HG02588 (cell line): ENCODE data around the gene THSD4.

Experiments used
- ATAC-seq: cut with Tn5 transposase; IDR thresholded peaks from one replicate; pipeline ENCODE4 v1.9.1; 2021; ENCODE audit warnings: mild to moderate bottlenecking, moderate library complexity; ENCODE audit not compliant: unreplicated experiment

Gene THSD4

DNA sequence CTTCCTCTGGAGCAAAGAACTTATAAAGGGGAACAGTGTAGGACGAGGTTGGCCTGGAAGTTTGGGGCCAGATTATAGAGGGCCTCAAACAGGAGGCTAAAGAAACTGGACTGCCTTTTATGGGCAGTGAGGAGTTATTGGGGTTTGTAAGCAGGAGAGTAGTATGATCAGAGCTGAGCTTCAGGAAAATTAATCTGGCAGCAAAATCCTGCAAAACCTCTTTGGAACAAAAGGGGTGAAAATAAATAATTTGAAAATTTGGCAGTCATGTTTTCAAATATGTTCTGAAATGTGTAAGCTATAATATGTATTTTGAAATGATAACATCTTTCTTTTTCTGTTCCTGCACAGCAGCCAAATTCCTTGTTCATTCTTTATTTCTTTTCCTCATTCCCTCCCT lies 164.9 kb downstream of the THSD4 start:
- no peak for ATAC-seq

GRCh38 chr15:71281256-71281655 lies 166.0 kb downstream of the THSD4 start:
- ATAC-seq, result no peak

DNA sequence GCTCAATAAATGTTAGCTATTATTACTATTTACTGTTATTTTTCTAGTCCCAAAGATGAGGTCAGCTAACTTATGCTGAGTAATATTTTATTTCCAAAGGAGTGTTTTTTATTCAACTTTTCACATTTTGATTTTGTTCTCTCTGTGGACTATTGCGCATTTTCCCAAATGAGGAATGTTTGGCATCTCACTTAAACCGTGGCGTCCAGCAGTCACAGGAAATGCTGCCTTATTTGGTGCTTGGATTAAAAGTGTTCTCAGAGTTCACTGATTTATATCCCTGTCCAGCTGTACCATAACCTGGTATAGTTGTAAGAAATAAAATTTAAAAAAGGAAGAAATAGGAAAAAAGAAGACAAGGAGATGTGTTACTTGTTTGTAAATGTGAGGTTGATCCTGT lies 166.8 kb downstream of the THSD4 start:
- no peak for ATAC-seq

DNA sequence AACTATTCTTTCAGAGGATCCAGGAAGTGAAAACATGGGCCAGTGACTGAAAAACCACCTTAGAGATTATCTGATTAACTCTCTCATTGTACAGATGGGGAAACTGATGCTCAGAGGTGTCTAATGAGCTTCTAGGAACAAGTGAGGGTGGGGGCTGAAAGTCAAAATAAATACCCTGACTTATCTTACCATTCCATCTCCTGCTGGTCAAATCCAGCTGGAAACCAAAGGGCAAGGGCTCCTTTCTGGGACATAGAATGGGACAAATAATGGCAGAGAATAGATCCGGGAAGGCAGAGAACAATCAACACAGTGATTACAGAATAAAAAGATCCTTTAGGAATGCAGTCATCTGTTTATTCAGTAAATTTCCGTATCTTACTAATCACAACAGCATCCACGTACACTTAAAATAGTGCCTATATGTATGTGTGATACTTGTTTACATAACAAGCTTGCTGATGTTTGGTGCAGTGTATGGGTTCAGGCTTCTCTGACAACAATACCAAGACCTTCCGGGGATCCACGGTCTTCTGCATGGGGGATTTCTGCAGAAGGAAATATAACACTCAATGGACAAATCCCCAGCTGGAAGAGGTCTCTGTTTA lies 173.2 kb downstream of the THSD4 start:
- no peak for ATAC-seq

- ATAC-seq, result no peak
Observed at GRCh38 chr15:71290002-71290401, 174.7 kb downstream of the THSD4 start.

DNA sequence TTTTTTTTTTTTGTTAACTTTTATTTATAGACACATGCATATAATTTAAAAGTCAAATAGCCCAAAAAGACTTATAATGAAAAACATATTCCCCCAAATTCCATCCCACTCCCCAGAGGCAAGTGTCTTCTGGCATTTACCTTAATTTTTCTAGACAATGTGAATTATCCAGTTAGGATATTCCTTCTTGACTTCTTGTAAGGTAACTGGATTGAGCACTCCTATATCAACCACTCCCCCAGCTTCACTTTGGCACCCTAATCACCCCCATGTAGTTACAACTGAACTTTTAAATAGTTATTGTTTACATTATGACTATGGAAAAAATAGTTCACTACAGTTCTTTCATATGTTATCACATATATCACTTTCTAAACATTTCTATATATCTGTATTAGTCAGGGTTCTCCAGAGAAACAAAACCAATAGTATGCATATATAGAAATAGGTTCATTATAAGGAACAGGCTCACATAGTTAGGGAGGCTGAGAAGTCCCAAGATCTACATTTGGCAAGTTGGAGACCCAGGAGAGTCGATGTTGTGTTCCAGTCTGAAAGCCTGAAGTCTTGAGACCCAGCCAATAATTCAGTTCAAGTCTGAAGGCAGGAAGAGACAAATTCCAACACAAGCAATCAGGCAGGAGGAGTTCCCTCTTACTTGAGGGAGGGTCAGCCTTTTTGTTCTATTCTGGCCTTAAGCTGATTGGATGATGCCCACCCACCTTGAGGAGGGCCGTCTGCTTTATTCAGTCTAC lies 175.8 kb downstream of the THSD4 start:
- no peak for ATAC-seq

GRCh38 chr15:71291723-71292122 lies 176.5 kb downstream of the THSD4 start:
- ATAC-seq, result no peak

GRCh38 chr15:71293723-71294122 lies 178.5 kb downstream of the THSD4 start:
- no peak for ATAC-seq

- ATAC-seq, result no peak
Observed at GRCh38 chr15:71294251-71294910, 179.1 kb downstream of the THSD4 start.

DNA sequence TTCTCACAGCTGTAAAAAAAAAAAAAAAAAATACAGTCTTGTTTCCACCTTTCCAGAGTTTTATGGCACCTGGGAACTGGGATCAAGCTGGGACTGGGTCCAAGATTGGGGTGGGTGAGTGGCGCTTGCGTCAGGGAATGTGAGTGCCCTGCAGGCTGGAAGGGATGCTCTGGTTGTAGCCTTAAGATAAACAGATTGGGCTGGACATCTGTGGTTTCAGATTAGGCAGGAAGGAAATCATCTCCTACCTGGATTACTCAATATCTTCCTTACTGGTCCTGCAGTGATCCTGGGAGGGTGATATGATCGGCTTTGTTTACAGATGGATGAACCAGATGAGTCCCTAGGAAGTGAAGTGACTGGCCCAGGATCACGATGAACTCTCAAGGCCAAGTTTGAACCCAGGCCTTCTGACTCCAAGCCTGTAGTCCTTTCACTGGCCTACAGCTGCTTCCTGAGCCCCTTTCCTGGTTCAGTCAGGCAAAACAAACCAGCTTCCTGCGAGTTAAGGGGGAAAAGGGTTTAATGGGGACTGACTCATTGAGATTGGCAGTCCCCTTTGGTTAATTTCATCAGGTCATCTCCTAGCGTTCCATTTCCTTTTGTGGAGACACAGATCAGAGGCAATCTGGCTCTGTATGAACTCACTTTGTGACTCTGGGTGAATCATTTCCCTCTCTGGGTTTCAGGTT lies 179.8 kb downstream of the THSD4 start:
- no peak for ATAC-seq

DNA sequence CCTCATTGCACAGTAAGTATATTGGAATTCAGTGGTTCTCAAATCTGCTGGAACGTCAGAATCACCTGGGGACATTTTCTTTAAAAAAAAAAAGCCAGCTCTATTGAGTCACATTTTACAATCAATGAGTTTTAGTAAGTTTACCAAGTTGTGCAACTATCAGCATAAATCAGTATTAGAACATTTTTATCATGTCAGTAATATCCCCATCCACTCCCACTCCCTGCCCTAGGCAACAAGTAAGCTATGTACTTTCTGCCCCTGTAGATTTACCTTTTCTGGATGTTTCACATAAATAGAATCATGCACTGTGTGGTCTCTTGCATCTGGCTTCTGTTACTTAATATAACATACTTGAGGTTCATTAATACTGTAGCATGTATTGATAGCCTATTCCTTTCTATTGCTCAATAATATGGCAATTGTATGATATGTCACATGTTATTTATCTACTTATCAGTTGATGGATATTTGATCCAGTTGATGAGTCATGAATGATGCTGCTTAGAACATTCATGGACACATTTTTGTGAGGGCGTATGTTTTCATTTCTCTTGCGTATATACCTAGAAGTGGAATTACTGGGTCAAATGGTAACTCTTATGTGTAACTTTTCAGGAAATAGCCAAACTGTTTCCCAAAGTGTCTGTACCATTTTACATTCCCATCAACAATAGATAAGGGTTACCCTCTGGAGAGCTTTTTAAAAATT lies 180.5 kb downstream of the THSD4 start:
- ATAC-seq, result no peak

- no peak for ATAC-seq
Observed at GRCh38 chr15:71296315-71296679, 181.0 kb downstream of the THSD4 start.

GRCh38 chr15:71301958-71302621 lies 186.8 kb downstream of the THSD4 start:
- no peak for ATAC-seq

GRCh38 chr15:71302861-71303410 lies 187.7 kb downstream of the THSD4 start:
- ATAC-seq, result no peak

DNA sequence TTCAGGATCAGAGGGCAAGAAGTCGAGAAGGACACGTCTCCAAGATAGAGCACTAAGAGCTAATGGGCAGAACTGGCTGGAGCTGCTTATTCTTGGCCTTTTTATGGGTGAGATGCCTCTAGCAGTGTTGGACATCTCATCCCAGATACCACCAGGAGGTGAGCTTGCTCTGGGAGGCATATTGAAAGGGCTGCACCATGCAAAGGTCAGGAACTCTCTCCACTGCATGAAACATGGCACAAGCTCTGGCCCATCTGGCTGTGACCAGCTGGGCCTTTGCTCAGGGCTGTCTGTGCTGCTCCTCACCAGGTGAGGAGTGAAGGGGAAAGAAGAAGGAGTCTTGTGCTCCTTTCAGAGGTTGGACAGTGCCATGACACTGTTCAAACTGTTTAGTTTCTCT lies 188.7 kb downstream of the THSD4 start:
- ATAC-seq, result no peak

DNA sequence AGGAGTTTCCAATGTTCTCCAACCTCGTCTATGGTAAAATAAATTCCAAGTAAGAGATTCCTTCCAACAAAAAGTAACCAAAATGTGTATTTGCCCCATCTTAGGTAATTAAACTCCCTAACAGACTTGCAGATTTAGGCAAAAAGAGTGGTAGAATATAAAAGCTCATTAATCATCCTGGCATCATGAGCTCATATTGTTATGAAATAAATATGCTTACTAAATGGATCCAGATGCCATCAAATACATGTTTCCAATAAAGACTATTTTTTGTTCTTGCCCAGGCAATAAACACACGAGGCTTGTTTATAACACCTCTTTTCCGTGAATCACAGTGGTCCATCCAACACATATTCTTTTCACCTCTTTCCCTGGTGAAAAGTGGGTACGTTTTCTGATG lies 189.4 kb downstream of the THSD4 start:
- ATAC-seq, result no peak

- no peak for ATAC-seq
Observed at GRCh38 chr15:71306538-71306937, 191.3 kb downstream of the THSD4 start.

DNA sequence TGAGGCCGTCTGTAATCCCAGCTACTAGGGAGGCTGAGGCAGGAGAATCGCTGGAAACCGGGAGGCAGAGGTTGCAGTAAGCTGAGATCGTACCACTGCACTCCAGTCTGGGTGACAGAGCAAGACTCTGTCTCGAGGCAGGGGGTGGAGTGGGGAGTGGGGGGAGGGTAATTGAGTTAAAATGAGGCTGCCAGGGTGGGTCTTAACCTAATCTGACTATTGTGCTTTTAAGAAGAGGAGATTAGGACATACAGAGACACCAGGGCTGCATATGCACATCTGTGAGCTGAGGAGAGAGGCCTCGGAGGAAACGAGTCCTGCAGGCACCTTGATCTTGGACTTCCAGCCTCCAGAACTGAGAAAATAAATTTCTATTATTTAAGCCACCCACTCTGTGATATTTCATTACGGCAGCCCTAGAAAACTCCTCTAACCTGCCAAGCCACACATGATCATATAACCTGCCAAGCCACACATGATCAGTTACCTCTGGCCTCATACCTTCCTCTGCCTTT lies 197.0 kb downstream of the THSD4 start:
- no peak for ATAC-seq

DNA sequence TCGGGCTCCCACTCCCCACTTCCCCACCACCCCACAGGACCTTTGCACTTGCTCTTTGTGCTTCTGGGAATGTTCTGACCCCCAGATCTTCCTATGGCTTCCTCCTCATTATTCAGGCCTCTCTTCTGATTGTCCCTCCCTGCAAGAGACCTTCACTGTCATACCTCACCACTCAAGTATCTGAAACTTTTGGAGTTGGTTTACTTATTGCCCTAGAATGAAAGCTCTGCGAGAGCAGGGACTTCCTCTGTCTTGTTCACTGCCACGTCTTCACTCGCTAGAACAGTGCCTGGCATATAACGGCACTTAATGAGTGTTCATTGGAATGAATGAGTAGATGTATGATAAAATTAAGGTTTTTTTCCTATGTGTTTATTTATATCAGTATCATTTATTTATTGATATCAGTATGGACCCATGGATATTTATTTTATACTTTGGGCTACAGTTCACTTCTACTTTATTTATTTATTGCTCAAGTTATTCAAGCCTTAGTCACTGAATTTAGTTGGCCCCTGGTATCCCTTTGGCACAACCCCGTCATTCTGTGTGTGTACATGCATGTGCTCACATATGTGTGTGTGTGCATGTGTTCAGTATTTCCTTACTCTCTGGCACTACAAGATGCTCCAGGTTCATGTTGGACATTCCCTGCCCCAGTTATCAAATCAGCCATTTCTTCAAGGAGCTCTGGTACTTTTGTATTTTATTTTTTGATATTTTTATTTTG lies 197.6 kb downstream of the THSD4 start:
- ATAC-seq, result no peak
